Hematopoietic multipotent progenitor cell treated with erythropoietin and hydrocortisone succinate and interleukin-3 and kit ligand, for 6 days (in vitro differentiated cells): ENCODE data around the gene HSBP1.

ENCODE experiments used
- DNase-seq: peaks from one replicate; pipeline ENCODE4 v3.0.0-alpha.2; 2015

The HSBP1 gene

GRCh38 chr16:83804366-83804765 is 3.4 kb upstream of the HSBP1 start:
- no peak for DNase-seq

- DNase-seq = peak; percentile 58
Measured at GRCh38 chr16:83806036-83806435, 1.7 kb upstream of the HSBP1 start.

GRCh38 chr16:83806731-83807130 is 1.0 kb upstream of the HSBP1 start:
- DNase-seq = no peak

- no peak for DNase-seq
Measured at GRCh38 chr16:83807327-83807709, 460 bp upstream of the HSBP1 start.

- peak; percentile 18 for DNase-seq
Measured at GRCh38 chr16:83808573-83809014, 816 bp downstream of the HSBP1 start.

GRCh38 chr16:83809092-83809491 is 1.3 kb downstream of the HSBP1 start:
- no peak for DNase-seq

GRCh38 chr16:83810901-83811300 is 3.1 kb downstream of the HSBP1 start:
- no peak for DNase-seq

GRCh38 chr16:83813823-83814658 is 6.3 kb downstream of the HSBP1 start:
- peak; percentile 21 for DNase-seq

GRCh38 chr16:83814659-83814985 is 6.8 kb downstream of the HSBP1 start:
- DNase-seq = no peak

- DNase-seq = no peak
Measured at GRCh38 chr16:83817022-83817421, 9.2 kb downstream of the HSBP1 start.

GRCh38 chr16:83818276-83818675 is 10.5 kb downstream of the HSBP1 start:
- DNase-seq = no peak

- DNase-seq = no peak
Measured at GRCh38 chr16:83819361-83819760, 11.6 kb downstream of the HSBP1 start.

GRCh38 chr16:83826146-83826913 is 18.6 kb downstream of the HSBP1 start:
- DNase-seq = peak; percentile 84

GRCh38 chr16:83830091-83830768 is 22.5 kb downstream of the HSBP1 start:
- no peak for DNase-seq

GRCh38 chr16:83830769-83831455 is 23.1 kb downstream of the HSBP1 start:
- no peak for DNase-seq

- DNase-seq = no peak
Measured at GRCh38 chr16:83831456-83831987, 23.7 kb downstream of the HSBP1 start.

- DNase-seq = no peak
Measured at GRCh38 chr16:83833921-83834320, 26.1 kb downstream of the HSBP1 start.

GRCh38 chr16:83835586-83836566 is 28.1 kb downstream of the HSBP1 start:
- DNase-seq = peak; percentile 64

- DNase-seq = no peak
Measured at GRCh38 chr16:83837566-83837965, 29.8 kb downstream of the HSBP1 start.

GRCh38 chr16:83838151-83838550 is 30.4 kb downstream of the HSBP1 start:
- DNase-seq = no peak

- no peak for DNase-seq
Measured at GRCh38 chr16:83839561-83839960, 31.8 kb downstream of the HSBP1 start.
